COLO668 (cell line): Measurements from ENCODE around the gene ETFDH.
"Not testable (repeated sequence)": the region's sequence is repeated elsewhere in the genome, so short reads cannot be mapped to it uniquely, and the experiment has no call there.

Experiments
- DNase-seq: peaks from one replicate; lab custom pipeline; 2025; ENCODE audit not compliant: unreplicated experiment; lab: John Stamatoyannopoulos, UW

ETFDH gene

DNA sequence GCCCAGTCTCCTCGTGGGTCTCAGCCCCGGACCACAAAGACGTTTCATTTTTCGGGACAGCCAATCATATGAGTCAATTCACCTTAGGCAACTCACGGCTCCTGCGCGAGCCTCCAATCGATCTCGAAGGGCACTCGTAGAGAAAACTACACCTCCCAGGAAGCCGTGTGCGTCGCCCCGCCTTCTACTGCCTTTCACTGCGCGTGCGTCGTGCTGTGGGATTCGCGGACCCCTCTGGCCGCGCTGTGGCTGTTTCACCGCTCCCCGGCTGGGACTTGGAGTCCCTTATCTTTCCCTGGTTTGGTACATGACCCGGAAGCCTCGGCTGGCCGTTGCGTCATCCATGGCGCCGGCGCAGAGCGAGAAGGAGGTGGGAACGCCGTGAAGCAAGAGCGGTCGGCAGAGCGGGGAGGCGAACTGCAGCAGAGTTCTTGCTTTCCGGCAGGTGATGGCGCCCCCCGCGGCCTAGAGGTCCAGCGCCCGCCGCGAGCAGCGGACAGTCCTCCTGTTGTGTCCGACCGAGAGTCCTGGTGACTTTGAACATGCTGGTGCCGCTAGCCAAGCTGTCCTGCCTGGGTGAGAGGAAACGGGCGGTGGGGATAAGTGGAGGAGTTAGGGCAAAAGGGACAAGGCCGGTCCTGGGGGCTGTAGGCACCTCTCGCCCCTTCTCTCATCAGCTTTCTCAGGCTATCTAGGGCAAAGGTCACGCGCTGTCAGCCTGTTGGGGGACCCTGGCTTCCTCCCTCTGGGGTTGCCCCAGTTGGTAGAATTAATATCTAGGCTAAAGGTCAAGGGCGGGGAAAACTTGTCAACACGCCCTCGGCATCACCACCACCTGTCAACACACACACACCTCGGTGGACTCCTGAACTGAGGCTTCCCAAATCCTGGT is at the start of gene ETFDH:
Gene ETFDH (plus strand): TSS at position 382 of the 892 bp plus-strand sequence. CDS start 161 bp downstream, at position 543.
- DNase-seq, result peak; percentile 98

DNA sequence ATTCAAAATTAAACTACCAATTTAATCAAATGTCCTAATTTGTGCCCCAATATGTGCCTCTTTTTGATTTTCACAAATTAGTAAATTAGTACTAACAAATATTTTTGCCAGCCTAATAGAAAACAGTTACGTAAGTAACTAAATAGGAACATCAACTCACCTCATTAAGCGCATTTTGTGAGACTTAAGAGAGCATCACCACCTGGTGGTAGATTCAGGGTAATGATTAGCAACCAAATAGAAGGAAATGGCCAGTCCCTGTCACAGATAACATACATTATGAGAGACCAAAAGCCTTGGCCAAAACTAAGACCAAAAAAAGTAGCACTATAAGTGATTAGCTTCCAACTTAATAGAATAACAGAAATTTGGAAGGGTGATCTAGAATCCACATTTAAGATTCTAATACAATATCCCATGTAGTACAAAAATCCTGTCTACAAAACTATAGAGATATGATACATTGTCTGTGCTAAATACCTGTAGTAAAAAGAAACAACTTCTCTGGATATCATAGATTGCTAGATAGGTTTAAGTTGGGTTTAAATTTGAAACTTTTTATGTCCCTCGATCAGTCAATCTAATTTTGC is 47.1 kb upstream of the ETFDH start:
- DNase-seq, result peak; percentile 6

DNA sequence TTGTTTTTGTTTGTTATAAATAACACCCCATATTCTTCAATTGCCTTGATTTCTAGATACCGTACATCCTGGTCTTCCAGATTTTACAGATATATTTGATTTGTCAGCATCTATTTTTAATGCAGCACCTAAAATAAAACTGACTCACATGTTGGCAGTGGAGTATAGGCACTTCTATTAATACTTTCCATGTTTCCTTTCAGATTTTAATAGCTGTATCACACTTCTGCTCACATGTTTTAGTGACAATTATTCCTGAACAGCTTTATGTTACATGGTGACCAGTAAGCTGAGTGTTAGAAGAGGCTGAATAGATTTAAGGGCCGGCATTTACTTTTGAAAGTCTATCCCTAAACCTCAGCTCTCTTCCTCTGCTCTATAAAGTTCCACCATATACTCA is 46.6 kb upstream of the ETFDH start:
- DNase-seq, result no peak

DNA sequence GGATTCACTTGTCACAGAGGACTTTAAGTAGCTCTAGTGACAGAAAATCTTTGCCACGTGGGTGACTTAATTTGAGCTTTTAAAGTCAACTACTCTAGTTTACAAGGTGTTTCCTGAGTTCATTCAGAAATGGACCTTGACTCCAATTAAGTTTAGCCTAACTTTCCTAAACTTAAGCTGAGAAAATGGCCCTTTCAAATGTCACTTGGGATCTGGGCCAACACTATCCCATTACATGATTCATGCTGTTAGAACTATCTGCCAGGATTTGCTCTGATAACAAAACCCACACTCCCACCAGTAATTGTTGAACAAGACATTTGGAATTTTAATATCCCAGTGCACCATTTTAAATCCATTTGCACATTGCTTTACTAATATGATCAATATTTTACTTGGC is 41.2 kb upstream of the ETFDH start:
- DNase-seq, result no peak

DNA sequence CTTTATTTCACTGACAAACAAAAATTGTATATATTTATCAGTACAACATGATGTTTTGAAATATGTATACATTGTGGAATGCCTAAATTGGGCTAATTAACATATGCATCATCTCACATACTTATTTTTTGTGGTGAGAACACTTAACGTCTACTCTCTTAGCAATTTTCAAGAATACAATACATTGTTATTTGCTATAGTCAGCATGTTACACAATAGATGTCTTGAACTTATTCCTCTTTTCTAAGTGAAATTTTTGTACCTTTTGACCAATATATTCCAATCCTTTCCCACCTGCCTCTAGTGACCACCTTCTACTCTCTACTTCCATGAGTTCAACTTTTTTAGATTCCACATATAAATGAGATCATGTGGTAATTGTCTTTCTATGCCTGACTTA is 35.5 kb upstream of the ETFDH start:
- no peak for DNase-seq

DNA sequence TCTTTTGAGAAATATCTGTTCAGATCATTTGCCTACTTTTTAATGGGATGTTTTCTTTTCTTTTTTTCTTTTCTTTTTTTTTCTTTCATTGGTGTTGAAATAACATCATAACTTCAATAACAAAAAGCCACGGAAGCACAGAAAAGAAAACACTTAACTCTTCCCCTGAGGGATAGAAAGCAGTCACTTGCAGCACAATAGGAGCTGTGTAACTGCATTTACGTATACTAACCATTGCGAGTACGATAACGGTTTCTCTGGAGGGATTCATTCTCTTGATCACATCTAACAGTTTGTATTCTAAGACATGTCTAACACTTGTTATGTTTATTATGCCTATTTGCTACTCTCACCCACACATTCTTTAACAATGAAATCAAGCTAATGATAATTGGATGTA is 27.7 kb upstream of the ETFDH start:
- DNase-seq, result no peak

DNA sequence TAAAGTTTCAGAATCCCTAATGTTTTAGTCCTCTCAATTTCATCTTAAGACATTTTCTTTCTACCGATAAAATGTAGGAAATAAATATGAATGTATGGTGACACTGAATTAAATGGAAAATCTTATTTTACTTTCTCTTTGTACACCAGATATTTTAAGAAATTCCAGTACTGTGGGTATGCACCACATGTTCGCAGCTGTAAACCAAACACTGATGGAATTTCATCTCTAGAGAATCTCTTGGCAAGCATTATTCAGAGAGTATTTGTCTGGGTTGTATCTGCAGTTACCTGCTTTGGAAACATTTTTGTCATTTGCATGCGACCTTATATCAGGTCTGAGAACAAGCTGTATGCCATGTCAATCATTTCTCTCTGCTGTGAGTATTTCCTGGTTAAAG is 27.3 kb upstream of the ETFDH start:
- no peak for DNase-seq

DNA sequence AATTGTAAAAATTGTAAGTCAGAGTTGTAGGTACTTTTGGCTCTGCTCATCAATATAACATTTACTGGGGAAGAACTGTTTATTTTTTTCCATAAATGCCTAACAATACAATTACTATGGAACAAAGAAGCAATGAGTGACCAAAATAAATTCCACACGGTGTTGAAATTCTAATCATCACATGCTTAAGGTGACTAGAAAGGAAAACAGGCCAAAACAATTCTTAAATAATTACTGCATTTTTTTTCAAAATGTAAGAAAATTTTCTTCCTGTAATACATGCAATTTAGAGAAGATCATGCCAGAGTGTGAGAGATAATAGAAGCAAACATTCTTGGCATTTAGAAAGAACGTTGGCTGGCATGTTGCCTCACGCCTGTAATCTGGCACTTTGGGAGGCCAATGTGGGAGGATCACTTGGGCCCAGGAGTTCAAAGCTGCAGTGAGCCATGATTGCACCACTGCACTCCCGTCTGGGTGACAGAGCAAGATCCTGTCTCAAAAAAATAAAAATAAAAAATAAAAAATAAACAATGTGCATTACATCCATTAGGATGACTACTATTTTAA is 22.9 kb upstream of the ETFDH start:
- no peak for DNase-seq

DNA sequence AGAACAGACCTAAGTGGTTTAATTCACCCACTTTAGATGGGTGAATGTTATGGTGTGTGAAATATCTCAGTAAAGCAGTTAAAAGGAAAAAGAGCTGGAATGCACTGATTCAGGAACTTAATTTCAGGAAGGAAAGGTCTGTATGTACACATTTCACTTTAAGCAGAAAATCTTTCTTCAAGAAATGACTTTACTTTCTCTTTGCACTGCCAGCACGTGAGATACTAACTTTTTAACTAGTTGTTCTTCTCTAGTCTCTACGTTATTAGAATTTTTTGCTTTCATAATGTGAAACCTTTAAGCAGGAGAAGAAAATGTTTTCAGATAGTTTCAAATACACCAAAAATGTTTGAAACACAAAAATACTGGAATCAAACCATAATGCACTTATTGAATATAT is 19.2 kb upstream of the ETFDH start:
- no peak for DNase-seq

DNA sequence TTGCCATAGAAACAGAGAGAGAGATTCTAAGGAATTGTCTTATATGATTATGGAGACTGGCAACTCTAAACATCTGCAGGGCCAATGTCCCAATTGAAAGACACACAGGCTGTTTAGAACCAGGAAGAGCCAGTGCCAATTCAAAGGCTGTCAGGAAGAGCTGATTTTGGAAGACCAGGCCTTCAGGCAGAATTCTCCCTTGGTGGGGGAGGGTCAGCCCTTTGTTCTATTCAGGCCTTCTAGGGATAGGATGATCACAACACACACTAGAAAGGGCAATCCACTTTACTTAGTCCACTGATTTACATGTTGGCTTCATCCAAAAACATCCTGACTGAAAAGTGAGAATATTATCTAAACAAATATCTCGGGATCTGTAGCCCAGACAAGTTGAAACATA is 15.7 kb upstream of the ETFDH start:
- DNase-seq, result no peak

DNA sequence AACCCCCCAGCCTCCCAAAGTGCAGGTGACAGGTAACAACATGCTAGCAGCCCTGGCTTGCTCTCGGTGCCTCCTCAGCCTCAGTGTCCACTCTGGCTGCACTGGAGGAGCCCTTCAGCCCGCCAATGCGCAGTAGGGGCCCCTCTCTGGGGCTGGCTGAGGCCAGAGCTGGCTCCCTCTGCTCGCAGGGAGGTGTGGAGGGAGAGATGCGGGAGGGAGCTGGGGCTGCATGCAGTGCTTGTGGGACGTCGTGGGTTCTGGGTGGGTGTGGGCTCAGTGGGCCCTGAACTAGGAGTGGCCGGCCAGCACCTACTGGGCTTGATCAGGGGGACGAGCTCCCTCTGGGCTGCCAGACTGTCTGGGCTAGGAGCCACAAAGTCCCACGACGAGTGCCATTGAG is 14.8 kb upstream of the ETFDH start:
- no peak for DNase-seq

DNA sequence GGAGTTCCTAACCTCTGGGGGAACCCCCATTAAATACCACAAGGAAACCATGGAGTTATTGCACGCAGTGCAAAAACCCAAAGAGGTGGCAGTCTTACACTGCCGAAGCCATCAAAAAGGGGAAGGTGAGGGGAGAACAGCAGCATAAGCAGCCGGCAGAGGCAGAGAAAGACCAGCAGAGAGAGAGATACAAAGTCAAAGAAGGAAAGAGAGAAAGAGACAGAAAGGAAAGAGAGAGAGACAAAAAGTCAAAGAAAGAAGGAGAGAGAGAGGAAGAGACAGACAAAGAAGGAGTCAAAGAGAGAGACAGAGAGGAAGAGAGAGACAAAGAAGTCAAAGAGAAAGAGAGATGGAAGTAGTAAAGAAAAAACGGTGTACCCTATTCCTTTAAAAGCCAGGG is 8.8 kb upstream of the ETFDH start:
- DNase-seq, result not testable (repeated sequence)

DNA sequence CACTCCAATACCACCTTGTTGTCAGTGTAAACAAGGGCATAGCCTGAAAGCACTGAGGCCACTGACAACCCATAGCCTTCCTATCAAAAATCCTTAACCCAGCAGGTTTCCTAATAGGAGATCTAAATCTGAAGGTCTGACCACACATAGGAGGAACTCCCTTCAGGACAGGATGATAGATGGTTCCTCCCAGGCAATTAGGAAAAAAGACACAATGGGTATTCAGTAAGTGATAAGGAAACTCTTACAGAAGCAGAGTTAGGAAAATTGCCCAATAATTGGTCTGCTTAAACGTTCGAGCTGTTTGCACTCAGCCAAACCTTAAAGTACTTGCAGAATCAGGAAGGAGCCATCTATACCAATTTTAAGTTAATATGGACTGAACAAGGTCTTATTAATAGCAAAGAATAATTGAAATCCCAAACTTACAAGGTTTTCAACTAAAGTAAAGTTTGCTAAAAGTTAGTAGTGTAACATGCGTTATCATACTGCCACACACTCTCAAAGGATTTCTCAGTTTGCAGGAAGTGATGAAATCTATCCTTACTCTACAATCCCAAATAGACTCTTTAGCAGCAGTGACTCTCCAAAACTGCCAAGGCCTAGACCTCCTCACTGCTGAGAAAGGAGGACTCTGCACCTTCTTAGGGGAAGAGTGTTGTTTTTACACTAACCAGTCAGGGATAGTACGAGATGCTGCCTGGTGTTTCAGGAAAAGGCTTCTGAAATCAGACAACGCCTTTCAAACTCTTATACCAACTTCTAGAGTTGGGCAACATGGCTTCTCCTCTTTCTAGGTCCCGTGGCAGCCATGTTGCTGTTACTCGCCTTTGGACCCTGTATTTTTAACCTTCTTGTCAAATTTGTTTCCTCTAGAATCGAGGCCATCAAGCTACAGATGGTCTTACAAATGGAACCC is 8.1 kb upstream of the ETFDH start:
- DNase-seq, result not testable (repeated sequence)

DNA sequence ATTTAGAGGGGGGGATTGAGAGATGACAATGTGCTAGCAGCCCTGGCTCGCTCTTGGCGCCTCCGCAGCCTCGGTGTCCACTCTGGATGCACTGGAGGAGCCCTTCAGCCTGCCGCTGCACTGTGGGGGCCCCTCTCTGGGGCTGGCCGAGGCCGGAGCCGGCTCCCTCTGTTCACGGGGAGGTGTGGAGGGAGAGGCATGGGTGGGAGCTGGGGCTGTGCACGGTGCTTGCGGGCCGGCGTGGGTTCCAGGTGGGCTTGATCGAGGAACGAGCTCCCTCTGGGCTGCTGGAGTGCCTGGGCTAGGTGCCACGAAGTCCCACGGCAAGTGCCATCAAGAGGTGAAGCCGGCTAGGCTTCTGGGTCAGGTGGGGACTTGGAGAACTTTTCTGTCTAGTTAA is 7.3 kb upstream of the ETFDH start:
- no peak for DNase-seq

DNA sequence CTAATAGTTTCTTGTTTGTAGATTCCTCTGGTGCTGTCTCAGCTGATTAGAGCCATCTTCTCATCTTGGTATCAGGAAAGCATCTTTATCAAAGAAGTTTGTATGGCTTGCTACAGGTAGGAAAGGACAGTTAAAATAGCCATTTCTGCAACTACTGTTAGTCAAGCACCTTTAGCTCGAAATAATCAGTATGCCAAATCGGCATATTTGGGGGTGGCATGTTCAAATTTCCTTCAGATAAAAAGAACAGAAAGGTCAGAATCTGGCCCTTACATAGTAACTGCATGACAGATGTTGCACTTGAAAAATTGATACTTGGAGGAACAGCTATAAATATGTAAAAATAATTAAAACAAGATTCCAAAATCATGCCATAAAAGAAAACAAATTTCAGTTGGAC is 5.2 kb upstream of the ETFDH start:
- DNase-seq, result no peak

DNA sequence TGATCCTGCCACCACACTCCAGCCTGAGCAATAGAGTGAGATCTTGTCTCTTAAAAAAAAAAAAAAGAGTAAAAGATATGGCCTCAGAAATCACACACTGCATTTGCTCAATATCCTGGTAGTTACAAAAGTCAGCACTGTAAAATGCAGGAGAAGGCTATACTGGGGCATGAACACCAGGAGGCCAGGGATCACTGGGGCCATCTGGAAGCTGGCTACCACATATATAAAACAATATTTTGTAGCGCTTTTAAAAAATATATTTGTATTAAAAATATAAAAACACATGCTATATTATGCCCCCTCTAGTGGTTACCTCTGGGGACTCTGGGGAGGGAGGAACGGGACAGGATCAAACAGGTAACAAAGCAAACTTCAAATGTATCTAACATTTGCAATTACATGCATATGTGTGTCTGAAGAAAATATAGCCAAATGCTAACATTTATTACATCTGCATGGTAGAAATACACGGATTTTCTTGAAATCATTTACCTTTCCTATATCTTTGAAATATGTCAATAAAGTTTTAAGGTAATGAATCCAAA is 4.4 kb upstream of the ETFDH start:
- DNase-seq, result peak; percentile 14

DNA sequence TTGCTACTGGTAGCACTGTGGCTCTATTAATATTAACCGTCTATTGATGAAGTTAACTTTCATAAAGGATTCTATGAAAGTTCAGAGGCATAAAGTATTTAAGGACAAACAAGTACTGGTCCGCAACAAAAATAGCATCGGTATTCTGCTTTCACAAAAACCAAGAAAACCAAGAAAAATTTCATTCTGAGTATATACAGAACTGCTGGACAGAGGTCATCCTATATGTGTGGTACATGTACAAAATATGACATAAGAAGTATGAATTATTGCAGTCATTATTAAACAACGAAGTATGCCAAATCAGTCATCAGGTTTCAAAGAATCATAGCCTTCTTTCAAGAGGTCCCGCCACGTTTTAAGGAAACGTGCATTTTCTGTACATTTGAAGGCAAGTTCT is 2.8 kb upstream of the ETFDH start:
- DNase-seq, result no peak

DNA sequence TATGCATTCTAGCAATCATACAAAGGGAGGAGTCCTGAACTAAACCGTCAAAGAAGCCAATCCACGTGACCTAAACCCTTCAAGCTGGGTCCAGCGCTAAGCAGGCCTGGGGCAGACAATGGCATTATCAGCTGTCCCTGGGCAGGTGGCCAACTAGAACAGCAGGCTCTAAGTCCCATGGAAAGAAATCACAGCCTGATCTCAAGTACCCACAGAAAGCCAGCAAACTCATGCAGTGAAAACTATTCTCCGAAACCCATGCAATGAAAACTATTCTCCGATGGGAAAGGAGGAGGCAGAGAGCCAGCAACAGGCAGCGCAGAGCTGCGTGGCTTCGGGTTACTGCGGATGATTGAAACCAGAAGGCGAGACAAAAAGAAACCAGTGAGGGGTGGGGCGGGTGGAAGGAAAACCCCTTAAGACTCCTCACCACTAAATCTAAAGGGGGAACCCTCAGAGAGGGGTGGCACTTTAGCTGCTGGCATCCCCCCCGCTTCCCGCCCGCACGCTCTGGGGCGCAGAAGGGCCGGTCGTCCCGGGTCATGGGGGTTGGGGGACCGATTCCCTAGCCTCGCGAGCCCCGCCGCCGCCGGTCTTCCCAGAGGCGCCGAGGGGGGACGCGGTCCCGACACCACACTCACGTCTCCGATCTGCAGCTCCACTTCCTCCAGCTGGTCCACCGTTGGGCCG is 976 bp upstream of the ETFDH start:
- DNase-seq, result peak; percentile 71

DNA sequence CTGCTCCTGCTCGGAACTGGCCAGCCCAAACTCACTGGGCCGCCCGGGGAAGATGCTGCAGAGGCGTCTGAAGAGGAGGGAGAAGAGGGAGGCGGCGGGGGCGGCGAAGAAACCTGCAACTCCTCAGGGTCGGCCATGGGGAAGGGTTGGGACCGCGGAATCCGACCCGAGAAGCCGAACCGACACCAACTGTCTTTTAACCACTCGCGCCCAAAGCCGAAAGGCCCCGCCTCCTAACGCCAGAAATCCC is 506 bp upstream of the ETFDH start, which contains the start of gene C4orf46:
Gene C4orf46 (minus strand): TSS at position 223 of the 250 bp plus-strand sequence. CDS start 86 bp downstream, at position 137.
- no peak for DNase-seq

DNA sequence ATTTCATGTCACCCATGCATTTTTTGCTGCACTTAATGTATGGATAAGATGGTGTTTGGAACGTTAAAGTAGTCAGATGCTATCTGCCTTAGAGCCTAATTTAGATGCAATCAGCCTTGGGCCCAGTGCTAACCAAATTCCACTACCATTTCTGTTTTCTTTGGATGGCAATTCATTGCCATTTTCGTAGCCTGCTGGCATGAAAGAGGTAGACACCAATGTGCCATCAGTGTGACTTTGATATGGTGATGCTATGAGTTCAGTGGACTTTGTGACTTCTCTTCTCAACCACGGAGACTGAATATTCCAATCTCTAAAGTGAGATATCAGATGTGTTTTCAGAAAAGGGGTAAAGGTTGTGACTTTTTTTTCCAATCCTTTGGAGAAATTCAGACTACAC is 1.5 kb downstream of the ETFDH start:
- DNase-seq, result no peak

DNA sequence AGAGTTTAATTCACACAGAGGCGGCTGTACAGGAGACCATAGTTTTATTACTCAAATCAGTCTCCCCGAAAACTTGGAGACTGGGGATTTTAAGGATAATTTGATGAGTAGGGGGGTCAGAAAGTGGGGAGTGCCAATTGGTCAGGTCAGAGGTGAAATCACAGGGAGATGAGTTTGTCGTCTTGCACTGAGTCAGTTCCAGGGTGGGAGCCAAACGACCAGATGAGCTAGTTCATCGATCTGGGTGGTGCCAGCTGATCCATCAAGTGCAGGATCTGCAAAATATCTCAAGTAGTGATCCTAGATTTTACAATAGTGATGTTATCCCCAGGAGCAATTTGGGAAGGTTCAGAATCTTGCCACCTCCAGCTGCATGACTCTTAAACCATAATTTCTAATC is 4.0 kb downstream of the ETFDH start:
- DNase-seq, result no peak
